Measurements from ENCODE around the gene ARSK. TPM values are rescaled to one million over a fixed set of nuclear protein-coding genes. Genes with fewer than 3 reads are reported as not detected.
"Not testable (repeated sequence)": the region's sequence is repeated elsewhere in the genome, so short reads cannot be mapped to it uniquely, and the experiment has no call there.

The ARSK gene
- total RNA-seq, 1 experiment from 2014 or later = 8.5 TPM

DNA sequence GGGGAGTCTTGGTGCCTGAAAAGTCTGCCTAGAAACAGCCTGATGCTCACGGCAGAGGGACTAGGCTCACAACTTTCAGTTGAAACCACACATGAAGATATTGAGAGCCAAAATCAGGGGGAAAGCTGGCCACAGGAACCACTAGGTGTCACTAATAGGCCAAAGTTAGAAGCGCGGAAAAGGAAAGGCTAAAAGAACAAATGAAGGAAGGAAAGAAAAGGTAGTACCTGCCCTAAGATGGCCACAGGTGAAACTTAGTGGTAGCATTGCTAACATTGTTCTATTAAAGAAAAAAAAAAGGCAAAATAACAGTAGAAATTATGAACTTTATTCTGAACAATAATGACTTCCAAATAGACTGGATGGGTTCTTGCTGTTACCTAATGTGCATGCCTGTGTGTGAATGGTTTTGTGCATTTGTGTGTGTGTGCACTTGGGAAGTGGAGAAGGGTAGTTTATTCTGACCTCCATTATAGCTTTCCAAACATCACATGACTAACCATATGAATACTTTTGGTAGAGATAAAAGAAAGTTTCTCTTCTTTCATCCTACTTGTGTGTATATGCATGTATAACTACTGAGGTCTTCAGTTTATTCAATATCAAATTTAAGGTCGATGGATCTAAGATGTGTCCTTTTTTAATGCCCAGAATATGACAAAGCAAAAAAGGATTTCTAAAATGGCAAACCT lies 89.6 kb downstream of the ARSK start:
- no peak overlapping the region for H3K56ac ChIP-seq (ENCODE audit: insufficient read length, low read depth, low read length)
- no peak overlapping the region for H3K27ac ChIP-seq (ENCODE audit: insufficient read length, low read depth, low read length)
- H2BK15ac ChIP-seq (ENCODE audit: low read depth, low read length) = no peak overlapping the region
- H2BK5ac ChIP-seq (ENCODE audit: insufficient read length, low read length) = no peak overlapping the region
- no peak overlapping the region for H3K9ac ChIP-seq (ENCODE audit: extremely low read depth, insufficient read length, low read length)
- Mint-ChIP-seq H3K9me3 (no peaks in the 10 kb centered on the region; a peak in 1 of 5 replicates), H3K36me3 (ENCODE audit: insufficient read depth in 1 of 3, low read depth in 3 of 3) (no peaks in the 10 kb centered on the region), H3K27ac (no peak overlapping the region; a peak in 1 of 7 replicates), H3K27me3 (ENCODE audit: low read depth) (peaks cover 1% of the 10 kb centered on the region; the same call in 1 of the 2 replicates), H3K4me3 (no peak overlapping the region), H3K4me1 (peaks cover 0 to 4% of the 10 kb centered on the region in 2 experiments; a peak in 1 of 4 replicates)
- no peak overlapping the region for H3T11ph ChIP-seq (ENCODE audit: low read length)
- H3K4ac ChIP-seq (ENCODE audit: low read depth, low read length) = no peak overlapping the region
- no peak overlapping the region for H3K14ac ChIP-seq (ENCODE audit: insufficient read depth, low read length)
- no peak overlapping the region for H2BK20ac ChIP-seq (ENCODE audit: low read depth, low read length, poor library complexity, severe bottlenecking)
- H3K18ac ChIP-seq (ENCODE audit: insufficient read length, low read depth, low read length) = no peak overlapping the region
- H3K79me2 ChIP-seq (ENCODE audit: insufficient read depth, low read length) = no peaks in the 10 kb centered on the region
- no CpG with 5 or more reads among the region's 4 CpGs for WGBS (ENCODE audit: extremely low coverage, insufficient read length, low lambda C conversion rate)
- H4K5ac ChIP-seq (ENCODE audit: insufficient read length, low read depth, low read length) = no peak overlapping the region
- no peaks in the 10 kb centered on the region for H3K27me3 ChIP-seq (ENCODE audit: insufficient read depth, low read length)
- H2BK120ac ChIP-seq (ENCODE audit: low read depth, low read length, poor library complexity, severe bottlenecking) = no peak overlapping the region
- no peak overlapping the region for H3K4me2 ChIP-seq (ENCODE audit: insufficient read depth, insufficient read length, low read length)
- H2AFZ ChIP-seq (ENCODE audit: low read length) = peak overlapping the region; percentile 94
- H3K9me3 ChIP-seq (ENCODE audit: control insufficient read depth, low read depth, low read length) = no peaks in the 10 kb centered on the region
- no peak overlapping the region for H2BK12ac ChIP-seq (ENCODE audit: insufficient read length, low read depth, low read length)
- TF ChIP-seq, protein P1, sequence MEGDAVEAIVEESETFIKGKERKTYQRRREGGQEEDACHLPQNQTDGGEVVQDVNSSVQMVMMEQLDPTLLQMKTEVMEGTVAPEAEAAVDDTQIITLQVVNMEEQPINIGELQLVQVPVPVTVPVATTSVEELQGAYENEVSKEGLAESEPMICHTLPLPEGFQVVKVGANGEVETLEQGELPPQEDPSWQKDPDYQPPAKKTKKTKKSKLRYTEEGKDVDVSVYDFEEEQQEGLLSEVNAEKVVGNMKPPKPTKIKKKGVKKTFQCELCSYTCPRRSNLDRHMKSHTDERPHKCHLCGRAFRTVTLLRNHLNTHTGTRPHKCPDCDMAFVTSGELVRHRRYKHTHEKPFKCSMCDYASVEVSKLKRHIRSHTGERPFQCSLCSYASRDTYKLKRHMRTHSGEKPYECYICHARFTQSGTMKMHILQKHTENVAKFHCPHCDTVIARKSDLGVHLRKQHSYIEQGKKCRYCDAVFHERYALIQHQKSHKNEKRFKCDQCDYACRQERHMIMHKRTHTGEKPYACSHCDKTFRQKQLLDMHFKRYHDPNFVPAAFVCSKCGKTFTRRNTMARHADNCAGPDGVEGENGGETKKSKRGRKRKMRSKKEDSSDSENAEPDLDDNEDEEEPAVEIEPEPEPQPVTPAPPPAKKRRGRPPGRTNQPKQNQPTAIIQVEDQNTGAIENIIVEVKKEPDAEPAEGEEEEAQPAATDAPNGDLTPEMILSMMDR (conservative IDR thresholded peaks at IDR 0.05) = peak; percentile 84
- H3K23ac ChIP-seq (ENCODE audit: insufficient read length, low read depth, low read length) = no peak overlapping the region
- H2AK5ac ChIP-seq (ENCODE audit: insufficient read length, low read length) = no peak overlapping the region
- H3K4me1 ChIP-seq (ENCODE audit: insufficient read depth, low read length) = no peaks in the 10 kb centered on the region; the same call in 1 of the 2 replicates
- H4K8ac ChIP-seq (replicated peaks; ENCODE audit: insufficient read length, low read depth, low read length) = no peak overlapping the region
- H3K79me1 ChIP-seq (ENCODE audit: insufficient read depth, low read depth, low read length, poor library complexity, severe bottlenecking) = no peaks in the 10 kb centered on the region
- H4K20me1 ChIP-seq (ENCODE audit: control insufficient read depth, insufficient read depth, insufficient read length) = no peaks in the 10 kb centered on the region
- peaks cover 4% of the 10 kb centered on the region for H3K23me2 ChIP-seq (ENCODE audit: insufficient read length, low read depth, low read length, poor library complexity, severe bottlenecking)
- DNase-seq = peak; percentile 60
- no peak overlapping the region for H4K91ac ChIP-seq (ENCODE audit: insufficient read length, low read depth, low read length)

- H3K27me3 Mint-ChIP-seq (ENCODE audit: low read depth); H3K4me2 ChIP-seq (ENCODE audit: insufficient read depth, insufficient read length, low read length); H4K91ac ChIP-seq (ENCODE audit: insufficient read length, low read depth, low read length); H3K27me3 ChIP-seq (ENCODE audit: insufficient read depth, low read length); H3K14ac ChIP-seq (ENCODE audit: insufficient read depth, low read length); H4K5ac ChIP-seq (ENCODE audit: insufficient read length, low read depth, low read length); H3T11ph ChIP-seq (ENCODE audit: low read length); H3K79me2 ChIP-seq (ENCODE audit: insufficient read depth, low read length); H4K8ac ChIP-seq (replicated peaks; ENCODE audit: insufficient read length, low read depth, low read length); DNase-seq; H2BK5ac ChIP-seq (ENCODE audit: insufficient read length, low read length); H3K9me3 ChIP-seq (ENCODE audit: control insufficient read depth, low read depth, low read length); H3K23me2 ChIP-seq (ENCODE audit: insufficient read length, low read depth, low read length, poor library complexity, severe bottlenecking); H2AK5ac ChIP-seq (ENCODE audit: insufficient read length, low read length); H3K27ac ChIP-seq (ENCODE audit: insufficient read length, low read depth, low read length); H3K9me3 Mint-ChIP-seq; H3K18ac ChIP-seq (ENCODE audit: insufficient read length, low read depth, low read length); H2BK15ac ChIP-seq (ENCODE audit: low read depth, low read length); H3K56ac ChIP-seq (ENCODE audit: insufficient read length, low read depth, low read length); H3K9ac ChIP-seq (ENCODE audit: extremely low read depth, insufficient read length, low read length); H2BK120ac ChIP-seq (ENCODE audit: low read depth, low read length, poor library complexity, severe bottlenecking); H3K36me3 Mint-ChIP-seq (ENCODE audit: insufficient read depth in 1 of 3, low read depth in 3 of 3); H3K23ac ChIP-seq (ENCODE audit: insufficient read length, low read depth, low read length); H3K4me1 Mint-ChIP-seq; H2BK20ac ChIP-seq (ENCODE audit: low read depth, low read length, poor library complexity, severe bottlenecking); H3K4me1 ChIP-seq (ENCODE audit: insufficient read depth, low read length); H4K20me1 ChIP-seq (ENCODE audit: control insufficient read depth, insufficient read depth, insufficient read length); H3K79me1 ChIP-seq (ENCODE audit: insufficient read depth, low read depth, low read length, poor library complexity, severe bottlenecking); H2AFZ ChIP-seq (ENCODE audit: low read length); H2BK12ac ChIP-seq (ENCODE audit: insufficient read length, low read depth, low read length); H3K4ac ChIP-seq (ENCODE audit: low read depth, low read length): not testable (repeated sequence)
- Mint-ChIP-seq H3K4me3 (peak overlapping the region; percentile 71 to 79; a peak in 2 of 5 replicates), H3K27ac (peak overlapping the region in 1 of 3 experiments; percentile 12; a peak in 1 of 7 replicates)
- WGBS (ENCODE audit: extremely low coverage, insufficient read length, low lambda C conversion rate) = no CpG with 5 or more reads among the region's 17 CpGs
These were observed 91.3 kb downstream of the ARSK start for GRCh38 chr5:95646226-95646568.

Data from H9 (cell line).